COLO668 (cell line): ENCODE measurements around the gene C20orf96.
A peak's percentile ranks its signal among the peaks of the same experiment; 100 is the strongest.
"Not testable (repeated sequence)": the region's sequence is repeated elsewhere in the genome, so short reads cannot be mapped to it uniquely, and the experiment has no call there.

Experiments
- DNase-seq: peaks from one replicate; lab custom pipeline; 2025; ENCODE audit not compliant: unreplicated experiment; lab: John Stamatoyannopoulos, UW

C20orf96 gene

GRCh38 chr20:284172-284571 lies 6.4 kb downstream of the C20orf96 start:
- no peak for DNase-seq

GRCh38 chr20:278607-279571 lies 11.7 kb downstream of the C20orf96 start:
- DNase-seq: no peak

- no peak for DNase-seq
Measured at GRCh38 chr20:278181-278580, 12.4 kb downstream of the C20orf96 start.

- DNase-seq: no peak
Measured at GRCh38 chr20:277496-277781, 13.1 kb downstream of the C20orf96 start.

- DNase-seq: no peak
Measured at GRCh38 chr20:276620-277495, 13.7 kb downstream of the C20orf96 start.

GRCh38 chr20:275791-276190 lies 14.8 kb downstream of the C20orf96 start:
- DNase-seq: no peak

GRCh38 chr20:273884-274283 lies 16.7 kb downstream of the C20orf96 start:
- no peak for DNase-seq

GRCh38 chr20:272718-273117 lies 17.8 kb downstream of the C20orf96 start:
- DNase-seq: no peak

- DNase-seq: no peak
Measured at GRCh38 chr20:271528-271927, 19.0 kb downstream of the C20orf96 start.

GRCh38 chr20:271069-271468 lies 19.5 kb downstream of the C20orf96 start:
- DNase-seq: no peak

- no peak for DNase-seq
Measured at GRCh38 chr20:270517-270916, 20.0 kb downstream of the C20orf96 start.

GRCh38 chr20:266596-267562 lies 23.7 kb downstream of the C20orf96 start:
- peak; percentile 85 for DNase-seq

- DNase-seq: no peak
Measured at GRCh38 chr20:263701-264100, 26.8 kb downstream of the C20orf96 start.

GRCh38 chr20:259981-260380 lies 30.6 kb downstream of the C20orf96 start:
- no peak for DNase-seq

- DNase-seq: no peak
Measured at GRCh38 chr20:258963-259362, 31.6 kb downstream of the C20orf96 start.

- no peak for DNase-seq
Measured at GRCh38 chr20:258269-258858, 32.2 kb downstream of the C20orf96 start.

- no peak for DNase-seq
Measured at GRCh38 chr20:257419-257818, 33.1 kb downstream of the C20orf96 start, which contains the start of gene DEFB132. Gene DEFB132 (plus strand): TSS chr20:257724. CDS start chr20:257779, 55 bp downstream.

GRCh38 chr20:253447-253846 lies 37.1 kb downstream of the C20orf96 start:
- not testable (repeated sequence) for DNase-seq

GRCh38 chr20:252801-253200 lies 37.7 kb downstream of the C20orf96 start:
- DNase-seq: no peak

GRCh38 chr20:251354-251753 lies 39.2 kb downstream of the C20orf96 start:
- no peak for DNase-seq
